Hepatic stellate cell (primary cell): Measurements from ENCODE around the gene ATP10B.

ENCODE experiments used
- DNase-seq: peaks from one replicate; pipeline ENCODE4 v3.0.0; 2011; ENCODE audit warnings: low spot score

ATP10B gene

GRCh38 chr5:160629003-160629402 lies 223.0 kb downstream of the ATP10B start:
- no peak for DNase-seq

- no peak for DNase-seq
These were observed 223.4 kb downstream of the ATP10B start for GRCh38 chr5:160628619-160628968.

- no peak for DNase-seq
These were observed 223.9 kb downstream of the ATP10B start for GRCh38 chr5:160627921-160628618.

- DNase-seq, result no peak
These were observed 225.7 kb downstream of the ATP10B start for GRCh38 chr5:160626322-160626721.

- no peak for DNase-seq
These were observed 230.5 kb downstream of the ATP10B start for GRCh38 chr5:160621526-160621925.

- DNase-seq, result no peak
These were observed 231.6 kb downstream of the ATP10B start for GRCh38 chr5:160620401-160620800.

- no peak for DNase-seq
These were observed 232.6 kb downstream of the ATP10B start for GRCh38 chr5:160619381-160619780.

- no peak for DNase-seq
These were observed 233.7 kb downstream of the ATP10B start for GRCh38 chr5:160618286-160618685.

- no peak for DNase-seq
These were observed 235.1 kb downstream of the ATP10B start for GRCh38 chr5:160616712-160617497.

GRCh38 chr5:160614136-160614535 lies 237.9 kb downstream of the ATP10B start:
- no peak for DNase-seq

- no peak for DNase-seq
These were observed 246.7 kb downstream of the ATP10B start for GRCh38 chr5:160605266-160605665.

- no peak for DNase-seq
These were observed 247.5 kb downstream of the ATP10B start for GRCh38 chr5:160604484-160604883.

GRCh38 chr5:160602744-160603143 lies 249.3 kb downstream of the ATP10B start:
- no peak for DNase-seq

GRCh38 chr5:160601046-160601445 lies 251.0 kb downstream of the ATP10B start:
- DNase-seq, result no peak

- no peak for DNase-seq
These were observed 278.7 kb downstream of the ATP10B start for GRCh38 chr5:160573318-160573717.

- no peak for DNase-seq
These were observed 284.8 kb downstream of the ATP10B start for GRCh38 chr5:160567031-160567705.

GRCh38 chr5:160565376-160565775 lies 286.6 kb downstream of the ATP10B start:
- no peak for DNase-seq

- DNase-seq, result no peak
These were observed 295.2 kb downstream of the ATP10B start for GRCh38 chr5:160556846-160557245.

- no peak for DNase-seq
These were observed 295.9 kb downstream of the ATP10B start for GRCh38 chr5:160555971-160556631.

- no peak for DNase-seq
These were observed 296.4 kb downstream of the ATP10B start for GRCh38 chr5:160555581-160555970.

GRCh38 chr5:160550075-160550474 lies 301.9 kb downstream of the ATP10B start:
- no peak for DNase-seq

- DNase-seq, result no peak
These were observed 302.9 kb downstream of the ATP10B start for GRCh38 chr5:160548949-160549645.
